Posterior vena cava (tissue), 2 donors: ENCODE data around the gene SLCO1C1. TPM values are rescaled to one million over a fixed set of nuclear protein-coding genes. Genes with fewer than 3 reads are reported as not detected.
"Not testable (repeated sequence)": the region's sequence is repeated elsewhere in the genome, so short reads cannot be mapped to it uniquely, and the experiment has no call there.

Experiments used
- DNase-seq: peaks from one replicate; pipeline ENCODE4 v3.0.0-alpha.2; 2020; ENCODE audit warnings: low spot score
- intact Hi-C, 2 donors: fragments of 100-400 bp; cut with DNase I; formaldehyde crosslinking; loops; one replicate each; pipeline versions ENCODE4 v1.14.1 to v1.14.2; 2022 to 2023
- total RNA-seq, 2 donors: library from RNA; stranded (reverse); fragmentation: NEBNext Ultra II Directional; extraction: Animal tissue kit (Norgen Biotek cat#: 25700); gene quantifications; one replicate each; pipeline ENCODE4 v1.2.1, GENCODE V29; 2021
- donor health status: DM: yes; HTN: yes; CAD: no.
- donor health status: DM: yes; HTN: yes; CAD: no.

SLCO1C1 gene
- total RNA-seq, 2 donors from 2014 or later, result 1.9 to 3.0 TPM

GRCh38 chr12:20778969-20779368 is 83.8 kb downstream of the SLCO1C1 start:
- DNase-seq, result no peak
- intact Hi-C loops, result no loop called here

GRCh38 chr12:20779971-20780370 is 84.8 kb downstream of the SLCO1C1 start:
- intact Hi-C loops, DNase-seq: not testable (repeated sequence)

GRCh38 chr12:20783796-20784357 is 88.7 kb downstream of the SLCO1C1 start:
- DNase-seq, intact Hi-C loops: not testable (repeated sequence)

- intact Hi-C loops, result no loop called here
- DNase-seq, result no peak
These were observed 97.8 kb downstream of the SLCO1C1 start for GRCh38 chr12:20792971-20793370.

- intact Hi-C loops, result no loop called here
- DNase-seq, result no peak
These were observed 103.4 kb downstream of the SLCO1C1 start for GRCh38 chr12:20798554-20798953.

- no peak for DNase-seq
These were observed 105.0 kb downstream of the SLCO1C1 start for GRCh38 chr12:20800160-20800559.

GRCh38 chr12:20801035-20801434 is 105.9 kb downstream of the SLCO1C1 start:
- DNase-seq, result no peak
- intact Hi-C loops, result no loop called here

More at GRCh38 chr12:20800160-20800559, 105.0 kb downstream of the SLCO1C1 start:
- intact Hi-C loops, result no loop called here

Other genes starting within 250 kb of the SLCO1C1 start
- gene SLCO1B3, start 115.4 kb downstream of the SLCO1C1 start, total RNA-seq, result not detected